ENCODE data around the gene SLC25A29.
"Not testable (repeated sequence)": the region's sequence is repeated elsewhere in the genome, so short reads cannot be mapped to it uniquely, and the experiment has no call there.

Gene SLC25A29

DNA sequence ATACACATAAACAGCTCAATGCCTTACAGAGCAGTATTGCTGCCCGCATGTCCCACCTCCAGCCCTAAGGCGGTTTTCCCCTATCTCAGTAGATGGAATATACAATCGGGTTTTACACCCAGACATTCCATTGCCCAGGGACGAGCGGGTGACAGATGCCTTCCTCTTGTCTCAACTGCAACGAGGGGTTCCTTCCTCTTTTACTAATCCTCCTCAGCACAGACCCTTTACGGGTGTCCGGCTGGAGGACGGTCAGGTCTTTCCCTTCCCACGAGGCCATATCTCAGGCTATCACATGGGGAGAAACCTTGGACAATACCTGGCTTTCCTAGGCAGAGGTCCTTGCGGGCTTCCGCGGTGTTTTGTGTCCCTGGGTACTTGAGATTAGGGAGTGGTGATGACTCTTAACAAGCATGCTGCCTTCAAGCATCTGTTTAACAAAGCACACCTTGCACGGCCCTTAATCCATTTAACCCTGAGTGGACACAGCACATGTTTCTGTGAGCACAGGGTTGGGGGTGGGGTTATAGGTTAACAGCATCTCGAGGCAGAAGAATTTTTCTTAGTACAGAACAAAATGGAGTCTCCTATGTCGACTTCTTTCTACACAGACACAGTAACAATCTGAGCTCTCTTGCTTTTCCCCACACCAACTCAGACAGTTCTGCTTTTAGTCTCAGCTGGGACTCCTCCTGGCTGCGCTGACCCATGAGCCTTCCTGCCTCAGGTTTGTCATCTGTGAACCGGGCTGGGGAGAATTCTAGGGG lies 6.0 kb upstream of the SLC25A29 start:
- DNase-seq (ENCODE audit: low spot score): not testable (repeated sequence)

DNA sequence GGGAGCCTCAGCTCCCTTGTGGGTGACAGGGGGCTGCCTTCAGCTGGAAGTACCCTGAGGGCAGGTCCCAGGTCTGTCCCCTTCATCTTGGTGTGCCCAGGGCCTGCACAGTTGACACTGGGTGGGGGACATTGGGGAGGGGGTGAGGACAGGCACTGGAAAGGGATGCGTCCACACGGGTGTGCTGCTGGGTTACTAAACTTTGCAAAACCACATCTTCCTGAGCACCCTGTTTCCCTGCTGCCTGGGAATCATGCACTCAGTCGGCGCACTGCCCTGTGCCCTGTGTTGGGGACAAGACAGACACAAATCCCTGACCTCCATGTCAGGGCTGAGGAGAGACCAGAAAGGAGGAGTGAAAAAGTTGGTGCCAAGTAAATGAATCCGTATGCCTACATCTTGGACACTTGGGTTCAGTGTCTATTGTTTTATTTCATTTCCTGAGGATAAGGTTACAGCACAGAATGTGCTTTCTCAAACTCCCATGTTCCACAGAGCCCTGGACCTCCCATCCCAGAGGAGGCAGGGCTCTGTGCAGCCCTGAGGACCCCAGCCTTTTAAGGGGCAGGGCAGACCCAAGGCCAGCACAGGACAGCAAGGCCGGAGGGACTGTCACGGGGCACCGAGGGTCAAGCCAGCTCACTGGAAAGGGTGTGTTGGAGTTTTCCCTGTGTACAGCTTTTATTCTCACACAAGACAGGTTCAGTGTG lies 2.9 kb upstream of the SLC25A29 start:
- DNase-seq (ENCODE audit: low spot score): no peak

DNA sequence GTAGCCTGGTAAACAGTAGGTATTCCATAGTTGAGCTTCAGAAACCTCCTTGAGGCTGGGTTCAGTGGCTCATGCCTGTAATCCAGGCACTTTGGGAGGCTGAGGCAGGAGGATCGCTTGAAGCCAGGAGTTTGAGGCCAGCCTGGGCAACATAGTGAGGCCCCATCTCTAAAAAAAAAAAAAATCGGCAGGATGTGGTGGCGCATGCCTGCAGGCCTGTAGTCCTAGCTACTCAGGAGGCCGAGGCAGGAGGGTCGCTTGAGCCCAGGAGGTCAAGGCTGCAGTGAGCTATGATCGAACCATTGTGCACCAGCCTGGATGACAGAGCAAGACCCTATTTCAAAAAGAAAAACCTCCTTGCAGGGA lies 2.2 kb upstream of the SLC25A29 start:
- not testable (repeated sequence) for DNase-seq (ENCODE audit: low spot score)

DNA sequence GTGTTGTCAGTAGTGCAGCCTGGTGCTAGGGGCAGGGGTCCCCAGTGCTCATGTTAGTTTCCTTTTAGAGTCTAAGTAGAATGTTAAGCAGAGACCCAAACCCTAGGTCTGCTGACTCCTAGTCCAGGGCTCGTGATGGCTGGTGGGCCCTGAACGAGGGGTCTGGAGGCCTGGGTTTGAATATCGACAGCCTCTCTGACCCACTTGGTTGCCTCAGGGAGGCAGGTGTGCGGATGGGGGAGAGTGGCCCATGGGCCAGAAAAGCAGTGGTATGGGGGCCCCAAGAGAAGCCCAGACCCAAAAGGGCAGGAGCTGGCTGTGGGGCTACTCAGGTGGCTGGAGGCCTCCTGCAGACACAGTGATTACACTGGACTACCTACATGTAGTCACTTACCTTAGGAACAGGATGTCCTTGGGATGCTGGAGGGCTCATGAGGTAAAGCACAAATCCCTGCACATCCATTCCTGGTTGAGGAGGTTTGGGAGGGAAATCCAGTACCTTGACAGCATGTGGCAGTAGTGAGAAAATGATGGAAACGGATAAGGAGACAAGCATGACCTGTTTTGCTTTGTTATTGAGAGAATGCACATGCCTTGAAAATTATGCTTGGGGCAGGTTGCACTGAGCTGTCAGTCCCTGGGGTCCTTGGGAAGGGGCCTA lies 1.7 kb upstream of the SLC25A29 start:
- DNase-seq (ENCODE audit: low spot score): no peak

DNA sequence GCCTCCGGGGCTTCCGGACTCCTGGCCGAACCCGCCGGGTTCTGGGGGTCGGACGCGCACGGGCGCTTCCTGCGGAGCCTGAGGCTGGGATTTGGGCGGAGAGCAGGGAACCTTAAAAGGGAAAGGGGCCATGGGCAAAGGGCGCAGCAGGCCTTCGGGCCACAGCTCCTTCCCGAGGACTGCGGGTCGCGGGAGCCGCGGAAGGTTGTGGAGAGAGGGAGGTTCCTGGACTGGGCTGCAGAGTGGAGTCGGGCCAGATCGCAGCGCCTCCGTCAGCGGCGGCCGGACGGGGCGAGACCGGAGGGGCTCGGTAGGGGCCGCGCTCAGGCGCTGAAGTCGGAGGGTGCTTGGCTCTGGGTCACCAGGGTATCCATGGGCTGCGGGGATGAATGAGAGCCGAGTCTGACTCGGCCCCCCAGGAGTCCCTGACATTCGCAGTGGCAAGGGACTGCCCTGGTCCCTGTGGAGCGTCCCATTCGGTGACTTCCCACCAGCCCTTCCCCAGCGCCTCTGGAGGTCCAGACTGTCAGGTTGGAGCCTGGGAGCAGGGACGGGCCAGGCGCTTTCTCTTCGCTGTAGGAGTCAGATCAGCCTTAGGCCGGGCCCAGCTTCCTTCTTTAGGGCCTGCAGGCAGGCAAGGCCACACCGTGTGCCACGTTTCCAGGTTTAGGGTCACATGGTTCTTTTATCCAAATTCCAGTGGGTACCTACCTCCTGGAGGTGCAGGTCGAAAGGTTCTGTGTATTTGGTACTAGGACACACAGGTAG lies 938 bp upstream of the SLC25A29 start:
- DNase-seq (ENCODE audit: low spot score): no peak

DNA sequence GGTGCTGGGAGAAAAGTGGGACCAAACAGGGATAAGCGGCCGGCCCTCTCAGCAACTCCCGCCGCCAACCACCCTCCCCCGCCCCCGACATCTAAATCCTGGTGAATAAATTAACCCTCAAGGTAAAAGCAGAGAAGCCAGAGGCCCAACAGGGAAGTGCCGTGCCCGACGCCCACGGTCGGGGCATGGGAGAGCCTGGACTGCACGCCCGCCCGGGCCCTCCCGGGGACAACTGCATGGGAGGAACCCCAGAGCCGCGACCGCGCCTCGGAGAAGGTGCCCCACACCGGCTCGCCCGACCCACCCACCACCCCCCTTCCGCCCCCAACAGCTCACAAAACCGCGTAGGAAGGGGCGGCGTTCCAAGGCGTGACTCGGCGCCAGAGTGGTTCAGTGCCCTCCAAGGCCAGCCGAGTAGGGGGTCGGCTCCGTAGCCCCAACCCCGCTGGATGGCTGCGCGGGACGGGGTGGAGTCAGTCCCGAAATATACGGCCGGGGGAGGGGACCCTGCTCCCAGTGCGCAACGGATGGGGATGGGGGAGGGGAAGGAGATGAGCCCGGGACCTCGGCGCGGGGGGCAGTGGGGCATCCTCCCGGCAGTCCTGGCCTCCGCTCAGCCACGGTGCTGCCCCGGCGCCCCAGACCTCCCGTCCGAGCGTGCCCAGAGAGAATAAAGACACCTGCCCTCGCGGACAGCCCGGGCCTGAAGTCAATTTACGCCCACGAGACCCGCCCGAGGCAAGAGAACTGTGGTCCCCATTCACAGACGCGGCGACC lies 732 bp downstream of the SLC25A29 start:
- DNase-seq (ENCODE audit: low spot score): peak; percentile 43

DNA sequence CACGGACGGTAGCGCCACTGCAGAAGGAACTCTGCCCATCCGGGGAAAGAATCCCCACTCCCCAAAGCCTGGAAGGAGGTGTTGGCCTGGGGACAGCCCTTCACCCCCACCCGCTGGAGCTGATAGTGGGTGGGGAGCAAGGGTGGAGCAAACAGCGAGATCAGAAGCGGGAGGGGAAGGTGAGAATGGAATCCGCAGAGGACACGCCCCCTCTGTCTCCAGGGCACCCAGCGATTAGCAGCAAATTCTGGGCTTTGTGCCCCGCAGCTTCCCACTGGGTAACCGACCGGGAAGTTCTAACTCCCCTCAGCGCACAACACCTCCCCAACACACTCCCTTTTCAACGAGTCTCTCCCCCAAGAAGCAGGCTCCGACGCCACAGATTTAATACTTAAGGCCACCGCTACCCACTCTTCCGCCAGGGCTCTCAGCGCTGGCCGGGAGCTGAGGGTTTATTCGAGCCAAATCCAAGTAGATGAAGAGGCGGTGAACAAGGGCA lies 1.4 kb downstream of the SLC25A29 start:
- peak; percentile 3 for DNase-seq (ENCODE audit: low spot score)

DNA sequence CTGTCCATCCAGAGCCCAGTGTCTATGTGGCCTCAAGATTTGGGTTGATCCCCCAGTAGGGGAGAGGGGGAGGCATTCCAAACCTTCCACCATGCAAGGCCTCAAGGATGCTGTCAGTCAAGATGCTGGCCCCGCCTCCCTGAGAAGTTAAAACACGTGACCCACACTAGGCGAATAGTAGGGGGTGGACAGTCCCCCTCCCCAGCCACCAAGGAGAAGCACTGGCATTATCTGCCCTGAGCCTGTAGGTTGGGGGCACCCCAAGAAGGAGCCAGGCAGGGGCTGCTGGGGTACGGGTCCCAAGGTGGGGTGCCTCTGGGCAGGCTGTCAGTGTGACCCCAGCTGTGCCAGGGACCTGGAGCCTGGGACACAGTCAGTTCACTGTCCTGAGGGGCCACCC lies 2.3 kb downstream of the SLC25A29 start:
- no peak for DNase-seq (ENCODE audit: low spot score)

DNA sequence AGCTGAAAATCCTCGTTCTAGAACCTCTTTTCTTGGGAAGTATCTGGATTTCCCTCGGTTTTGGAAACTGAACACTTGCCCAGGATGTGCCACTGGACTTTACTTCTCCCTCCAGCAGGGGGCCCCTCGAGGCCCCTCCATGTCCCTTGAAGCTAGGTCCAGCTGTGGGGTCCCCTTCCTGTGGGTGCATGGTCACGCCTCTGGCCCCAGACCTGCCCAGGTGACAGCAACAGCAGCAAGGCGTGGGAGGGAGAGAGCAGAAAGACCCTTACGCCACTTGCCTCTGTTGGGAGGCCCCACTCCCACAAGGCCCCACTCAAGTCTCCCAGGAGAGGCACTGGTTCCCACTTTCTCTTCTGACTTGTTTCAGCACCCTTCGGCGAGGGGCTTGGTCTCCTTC lies 3.1 kb downstream of the SLC25A29 start:
- DNase-seq (ENCODE audit: low spot score): no peak

DNA sequence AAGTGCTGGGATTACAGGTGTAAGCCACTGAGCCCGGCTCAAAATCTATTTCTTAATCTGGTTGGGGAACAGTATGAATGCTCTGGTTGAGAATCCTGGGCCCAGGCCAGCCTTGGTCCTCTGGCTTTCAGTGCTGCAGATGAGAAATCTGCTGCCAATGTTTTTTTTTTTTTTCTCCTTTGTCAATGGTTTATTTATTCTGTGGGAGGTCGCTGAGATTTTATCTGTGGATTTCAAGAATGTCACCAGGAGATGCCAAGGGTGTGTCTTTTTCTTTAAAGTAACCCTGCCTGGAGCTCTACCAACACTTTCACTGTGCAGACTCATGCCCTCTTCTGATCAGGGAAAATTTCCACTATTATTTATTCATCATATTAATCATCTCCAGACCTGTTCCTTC lies 3.6 kb downstream of the SLC25A29 start:
- no peak for DNase-seq (ENCODE audit: low spot score)

DNA sequence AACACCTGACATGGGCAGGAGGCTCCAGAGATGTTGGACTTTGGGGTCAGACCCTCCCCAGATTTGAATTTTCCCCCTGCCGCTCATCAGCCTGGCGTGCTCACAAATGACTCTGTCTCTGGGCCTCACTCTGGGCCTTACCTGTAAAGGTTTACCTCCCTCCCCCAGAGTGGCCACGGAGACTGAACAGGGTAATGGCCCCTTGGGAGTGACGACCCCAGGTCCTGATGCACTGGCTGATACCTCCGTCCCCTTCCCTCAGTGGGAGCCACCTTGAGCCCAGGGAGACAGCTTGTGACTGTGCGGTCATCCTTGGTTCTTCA lies 7.0 kb downstream of the SLC25A29 start:
- DNase-seq (ENCODE audit: low spot score): no peak

DNA sequence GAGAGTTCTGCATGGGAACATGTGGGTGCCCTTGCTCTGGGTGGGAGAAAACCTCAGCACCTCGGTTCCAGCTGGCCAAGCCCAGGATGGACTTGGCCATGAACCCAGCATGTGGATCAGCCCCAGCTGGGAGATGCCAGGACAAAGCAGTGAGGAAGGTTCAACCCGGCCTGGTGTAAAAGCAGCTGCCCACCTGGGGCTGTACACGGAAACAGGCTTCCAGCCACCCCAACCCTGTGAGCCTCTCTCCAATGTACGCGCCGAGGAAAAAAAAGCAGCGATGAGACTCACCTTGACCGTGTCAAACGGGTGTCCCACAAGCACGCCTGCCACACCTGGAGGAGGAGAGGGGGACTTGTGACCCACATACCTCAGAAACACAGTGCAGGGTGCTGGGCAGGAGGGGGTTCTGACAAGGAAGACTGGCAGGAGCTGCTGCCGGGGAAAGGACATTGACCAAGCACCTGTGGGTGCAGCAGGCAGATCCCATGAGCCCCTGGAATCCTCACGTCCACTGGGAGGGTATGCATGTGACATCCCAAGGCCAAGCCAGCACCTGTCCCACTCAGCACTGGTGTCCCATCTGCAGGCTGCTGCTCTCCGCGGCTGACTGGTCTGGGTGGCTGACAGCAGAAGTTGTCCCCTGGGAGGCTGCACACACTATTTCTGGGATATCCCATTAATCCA lies 7.5 kb downstream of the SLC25A29 start:
- no peak for DNase-seq (ENCODE audit: low spot score)

DNA sequence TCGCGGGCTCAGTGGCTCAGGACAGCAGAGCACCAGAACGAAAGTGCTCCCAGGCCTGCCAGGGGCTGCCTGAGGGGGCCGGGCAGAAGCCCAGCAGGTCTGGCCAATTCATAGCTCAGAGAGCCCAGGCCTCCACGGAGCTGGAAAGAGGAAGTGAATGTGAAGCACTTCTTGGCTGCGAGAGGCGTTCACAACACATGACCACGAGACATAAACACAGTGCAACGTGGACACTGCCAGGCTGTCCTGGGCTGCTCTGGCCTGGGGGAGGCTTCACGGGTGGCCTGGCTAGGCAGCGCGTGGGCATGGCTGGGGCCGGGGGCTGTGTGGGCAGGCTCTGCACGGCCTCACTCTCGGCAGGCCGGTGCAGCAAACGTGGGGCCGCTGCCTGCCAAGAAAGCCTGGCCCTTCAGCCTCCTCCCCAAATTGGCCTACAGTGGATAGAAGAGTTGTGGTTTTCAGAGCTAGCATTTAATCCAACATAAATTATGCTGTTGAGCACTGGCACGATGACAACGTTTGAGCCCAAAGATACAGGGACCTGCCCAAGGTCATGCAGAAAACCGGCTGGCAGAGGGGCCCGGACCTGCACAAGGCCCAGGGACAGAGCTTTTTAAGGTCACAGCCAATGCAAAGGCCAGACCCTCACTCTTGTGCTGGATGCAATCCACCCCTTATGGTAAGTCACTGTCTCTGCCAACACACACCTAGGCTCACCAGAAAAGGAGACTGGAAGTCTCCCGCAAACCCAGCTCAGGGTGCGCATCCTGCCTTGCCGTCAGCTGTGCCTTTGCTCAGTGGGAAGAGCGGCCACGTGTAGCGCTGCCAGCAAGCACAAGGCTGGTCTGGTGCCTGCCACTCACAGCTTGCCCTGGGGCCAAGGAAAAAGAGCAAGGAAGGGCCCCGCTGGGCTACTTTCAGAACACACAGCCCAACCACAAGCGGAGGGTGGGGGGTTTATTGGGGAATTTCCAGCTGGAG lies 8.6 kb downstream of the SLC25A29 start:
- DNase-seq (ENCODE audit: low spot score): no peak

DNA sequence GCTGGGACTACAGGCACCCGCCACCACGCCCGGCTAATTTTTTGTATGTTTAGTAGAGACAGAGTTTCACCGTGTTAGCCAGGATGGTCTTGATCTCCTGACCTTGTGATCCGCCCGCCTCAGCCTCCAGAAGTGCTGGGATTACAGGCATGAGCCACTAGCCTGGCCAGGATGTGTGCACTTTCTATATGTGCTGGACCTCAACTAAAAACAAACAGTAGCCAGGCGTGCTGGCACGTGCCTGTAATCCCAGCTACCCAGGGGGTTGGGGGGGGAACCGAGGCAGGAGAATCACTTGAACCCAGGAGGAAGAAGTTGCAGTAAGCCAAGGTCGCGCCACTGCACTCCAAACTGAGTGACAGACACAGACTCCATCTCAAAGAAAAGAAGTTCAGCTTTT lies 9.5 kb downstream of the SLC25A29 start:
- DNase-seq (ENCODE audit: low spot score): not testable (repeated sequence)

DNA sequence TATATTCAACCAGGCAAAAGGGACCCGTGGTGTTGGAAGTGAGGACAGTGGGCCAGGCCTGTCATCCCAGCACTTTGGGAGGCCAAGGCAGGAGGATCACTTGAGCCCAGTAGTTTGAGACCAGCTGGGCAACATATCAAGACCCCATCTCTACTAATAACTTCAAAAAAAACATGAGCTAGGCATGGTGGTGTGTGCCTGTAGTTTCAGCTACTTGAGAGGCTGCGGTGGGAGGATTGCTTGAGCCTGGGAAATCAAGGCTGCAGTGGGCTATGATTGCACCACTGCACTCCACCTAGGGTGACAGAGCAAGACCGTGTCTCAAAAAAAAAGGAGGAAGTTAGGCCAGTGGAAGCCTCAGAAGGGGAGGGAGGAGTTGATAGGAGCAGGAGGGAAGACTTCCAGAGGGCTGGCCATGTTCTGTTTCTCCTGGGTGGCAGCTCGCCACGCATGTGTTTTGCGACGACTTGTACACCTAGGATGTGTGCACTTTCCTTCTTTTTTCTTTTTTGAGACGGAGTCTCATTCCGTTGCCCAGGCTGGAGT lies 10.1 kb downstream of the SLC25A29 start:
- no peak for DNase-seq (ENCODE audit: low spot score)

DNA sequence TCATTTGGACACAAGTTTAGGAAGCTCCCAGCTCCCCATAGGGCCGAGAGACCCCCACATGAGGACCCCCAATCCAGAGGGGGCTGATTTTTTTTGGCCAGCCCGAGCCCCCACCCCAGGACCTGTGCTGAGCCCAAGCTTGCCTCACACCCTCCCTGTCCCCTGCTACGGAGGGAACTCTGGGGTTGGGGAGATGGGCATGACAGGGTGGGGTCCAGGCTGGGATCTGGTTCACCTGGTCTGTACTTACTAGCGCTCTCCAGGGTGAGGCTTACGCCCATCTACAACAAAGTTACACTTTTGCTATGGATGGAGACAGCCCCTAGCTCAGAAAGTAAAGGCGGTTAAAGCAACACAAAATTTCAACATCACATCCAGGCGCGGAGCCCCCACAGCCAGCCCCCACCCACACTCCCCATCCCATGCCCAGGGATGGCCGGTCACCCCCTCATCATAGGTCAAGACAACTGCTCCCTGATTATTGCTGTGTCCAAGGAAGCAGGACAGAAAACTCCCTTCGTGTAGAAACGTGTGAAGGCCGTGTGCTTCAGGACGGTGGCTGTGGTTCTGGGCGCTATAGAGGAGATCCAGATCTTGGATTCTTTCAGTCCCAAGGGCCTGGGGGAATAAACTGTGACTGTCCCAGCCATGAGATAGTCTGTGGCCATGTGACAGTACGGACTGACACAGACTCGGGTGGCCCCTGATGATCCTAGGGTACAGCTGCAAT lies 10.7 kb downstream of the SLC25A29 start:
- no peak for DNase-seq (ENCODE audit: low spot score)

DNA sequence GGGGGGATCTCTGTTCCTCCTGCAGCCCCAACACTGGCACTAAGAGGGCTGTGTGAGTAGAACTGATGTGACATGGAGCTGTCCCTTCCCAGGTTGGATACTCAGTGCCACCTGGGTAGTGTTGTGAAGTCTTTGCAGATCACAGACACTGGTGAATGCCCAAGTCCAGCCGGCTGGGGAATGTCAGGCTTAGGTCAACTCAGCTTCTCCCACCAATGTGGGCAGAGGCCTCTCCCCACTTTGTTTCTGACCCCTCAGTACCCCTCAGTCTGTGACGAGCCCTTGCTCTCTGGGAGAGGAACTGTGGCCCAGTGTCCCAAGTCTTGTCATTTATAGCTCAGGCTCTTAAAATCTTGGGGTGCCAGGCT lies 11.3 kb downstream of the SLC25A29 start:
- DNase-seq (ENCODE audit: low spot score): no peak

DNA sequence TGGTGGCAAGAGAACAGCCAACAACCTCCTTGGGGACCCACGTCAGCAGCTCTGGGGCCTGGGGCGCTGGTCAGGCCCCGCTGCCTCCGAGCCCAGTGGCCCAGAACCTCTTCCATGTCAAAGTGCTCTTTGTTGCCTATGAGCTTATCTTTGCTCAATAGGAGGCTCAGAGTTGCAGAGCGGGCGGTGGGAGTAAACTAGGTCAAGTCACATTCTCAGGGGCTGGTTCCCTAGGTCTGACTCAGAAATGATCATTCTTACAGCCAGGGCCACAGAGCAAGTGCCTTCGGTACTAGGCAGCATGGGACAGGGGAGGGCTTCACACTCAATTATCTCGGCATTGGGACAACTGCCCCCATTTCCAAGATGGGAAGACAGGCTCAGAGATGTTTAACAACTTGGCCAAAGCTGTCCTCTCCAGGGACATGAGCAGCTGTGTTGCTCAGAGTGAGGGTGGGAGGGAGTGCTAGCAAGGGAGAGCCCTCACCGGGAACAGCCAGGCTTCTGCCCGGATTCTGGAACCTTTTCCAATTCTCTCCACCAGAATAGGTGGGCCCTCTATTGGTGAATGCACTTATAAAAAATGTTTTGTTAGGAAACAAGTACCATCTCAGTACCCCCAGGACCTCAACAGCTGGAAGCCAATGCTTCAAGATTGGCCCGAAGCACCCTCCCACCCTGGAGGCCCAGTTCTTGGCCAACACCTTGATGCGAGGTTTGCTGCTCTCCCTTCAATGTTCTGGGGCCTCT lies 11.9 kb downstream of the SLC25A29 start:
- DNase-seq (ENCODE audit: low spot score): no peak

All from CD4-positive, alpha-beta T cell treated with Interleukin-2 at 100 ng/mL for 4 hours (primary cell).